Measurements from ENCODE around the gene C1QTNF4. TPM values are rescaled to one million over a fixed set of nuclear protein-coding genes. Genes with fewer than 3 reads are reported as not detected.

Gene C1QTNF4
- total and polyA plus RNA-seq, 9 of the 15 experiments (the other 6 are each of a cell fraction or from before 2014, with no cell fraction given), result not detected

GRCh38 chr11:47565340-47566148 lies 28.7 kb downstream of the C1QTNF4 start, which contains the start of gene PTPMT1 (continued):
- TF ChIP-seq MTA1 (IDR thresholded peaks at IDR 0.05; ENCODE audit: borderline replicate concordance) (no peak), SETDB1 (IDR thresholded peaks at IDR 0.05; ENCODE audit: low read length) (no peak), ZNF143 (CRISPR knock-in tag; IDR thresholded peaks at IDR 0.05) (peak; percentile 56; the same call in 1 of the 2 replicates), HNRNPUL1 (IDR thresholded peaks at IDR 0.05; ENCODE audit: low read length) (no peak), ARID3B (CRISPR knock-in tag; IDR thresholded peaks at IDR 0.05; ENCODE audit: borderline replicate concordance) (no peak), FUS (optimal IDR thresholded peaks at IDR 0.05; ENCODE audit: low read depth, low read length) (no peak), ADNP (tag; IDR thresholded peaks at IDR 0.05) (no peak), E2F6 (IDR thresholded peaks at IDR 0.05; ENCODE audit: borderline replicate concordance in 1 of 2, extremely low read depth in 1 of 2, insufficient read depth in 1 of 2, insufficient read length in 1 of 2, low read depth in 1 of 2, low read length in 1 of 2, poor library complexity in 1 of 2, severe bottlenecking in 1 of 2) (peak; percentile 97 to 98), HMG20B (CRISPR knock-in tag; IDR thresholded peaks at IDR 0.05) (no peak), USF2 (CRISPR knock-in tag; IDR thresholded peaks at IDR 0.05) (no peak), NELFE (IDR thresholded peaks at IDR 0.05; ENCODE audit: insufficient read depth, insufficient read length) (no peak), NUFIP1 (IDR thresholded peaks at IDR 0.05; ENCODE audit: partially characterized antibody) (no peak), SMAD3 (CRISPR knock-in tag; conservative IDR thresholded peaks at IDR 0.05) (no peak), MAFG (tag; conservative IDR thresholded peaks at IDR 0.05) (no peak), ZNF146 (CRISPR knock-in tag; IDR thresholded peaks at IDR 0.05; ENCODE audit: unreplicated experiment) (no peak), THAP12 (CRISPR knock-in tag; IDR thresholded peaks at IDR 0.05) (peak; percentile 49; the same call in 1 of the 2 replicates), ZNF436 (CRISPR knock-in tag; IDR thresholded peaks at IDR 0.05) (no peak), POLR2A (conservative IDR thresholded peaks at IDR 0.05) (peak; percentile 79), MAFF (IDR thresholded peaks at IDR 0.05; ENCODE audit: low read length) (no peak), SRSF9 (IDR thresholded peaks at IDR 0.05; ENCODE audit: borderline replicate concordance, low read depth, low read length) (no peak), ELK1 (CRISPR knock-in tag; IDR thresholded peaks at IDR 0.05) (no peak), RNF2 (IDR thresholded peaks at IDR 0.05) (no peak; the same call in 1 of the 2 replicates), ZNF668 (CRISPR knock-in tag; IDR thresholded peaks at IDR 0.05) (no peak)

Data from K562 (cell line).